B cell (primary cell): ENCODE results near the gene TIMM10. TPM values are rescaled to one million over a fixed set of nuclear protein-coding genes. Genes with fewer than 3 reads are reported as not detected.

Experiments
- ATAC-seq: fragments of 200-7000 bp; cut with Tn5 transposase; one replicate; pipeline ENCODE4 v1.10.0; 2021; ENCODE audit warnings: low read depth, mild to moderate bottlenecking, moderate number of reproducible peaks, moderate library complexity
- CTCF ChIA-PET: fragments of 350-600 bp; sonication (Branson Sonifier 250); formaldehyde crosslinking; loops from one replicate; lab custom pipeline; 2021; ENCODE audit warnings: antibody characterized with exemption, inconsistent platforms; lab: Charles Lee
- POLR2A ChIA-PET: fragments of 350-600 bp; sonication (Branson Sonifier 250); formaldehyde crosslinking; loops from one replicate; lab custom pipeline; 2021; ENCODE audit warnings: antibody characterized with exemption; lab: Charles Lee
- DNase-seq: peaks from one replicate; pipeline ENCODE4 v3.0.0; 2013
- H2AFZ ChIP-seq: 2 replicates; pipeline ENCODE4 v1.6.1; 2012; ENCODE audit warnings: mild to moderate bottlenecking, low read depth, low read length; ENCODE audit not compliant: insufficient read depth, poor library complexity, severe bottlenecking
- H3K27ac ChIP-seq, 2 donors: 1 replicate in 1 of 2; 2 replicates in 1 of 2; pipeline ENCODE4 v1.5.1; 2012 to 2013; ENCODE audit warnings: low read length in 2 of 2, mild to moderate bottlenecking in 2 of 2, moderate library complexity in 1 of 2
- H3K27me3 ChIP-seq, 4 experiments: fragments of 200-600 bp in 1 of 4; sonication (generic) in 1 of 4; replicated peaks in 1 of 4; 1 replicate in 2 of 4; 2 replicates in 2 of 4; pipeline versions ENCODE4 v1.6.1 to v1.7.0; 2013 to 2016; ENCODE audit warnings: low read length in 3 of 4, mild to moderate bottlenecking in 2 of 4, mixed read lengths in 1 of 4, moderate library complexity in 1 of 4; ENCODE audit not compliant: insufficient read depth in 4 of 4, control insufficient read depth in 3 of 4; ENCODE audit errors: control extremely low read depth in 1 of 4
- H3K36me3 ChIP-seq, 2 experiments: replicated peaks in 1 of 2; 1 replicate in 1 of 2; 2 replicates in 1 of 2; pipeline versions ENCODE4 v1.6.1 to v1.7.1; 2013; ENCODE audit warnings: low read length in 1 of 2; ENCODE audit not compliant: insufficient read depth in 2 of 2, control insufficient read depth in 1 of 2; ENCODE audit errors: control extremely low read depth in 1 of 2, extremely low read depth in 1 of 2
- H3K4me1 ChIP-seq, 2 donors: fragments of 200-600 bp in 1 of 2; sonication (generic) in 1 of 2; 1 replicate in 1 of 2; 2 replicates in 1 of 2; pipeline versions ENCODE4 v1.5.1 to v1.6.1; 2013 to 2017; ENCODE audit warnings: low read length in 2 of 2; ENCODE audit not compliant: control insufficient read depth in 2 of 2, insufficient read depth in 2 of 2
- H3K4me2 ChIP-seq: replicated peaks from 2 replicates; pipeline ENCODE3; 2012; ENCODE audit warnings: mild to moderate bottlenecking, low read depth, low read length; ENCODE audit not compliant: poor library complexity, severe bottlenecking
- H3K4me3 ChIP-seq, 5 experiments: fragments of 200-600 bp in 1 of 5; sonication (generic) in 1 of 5; 1 replicate in 3 of 5; 2 replicates in 2 of 5; pipeline versions ENCODE4 v1.5.1 to v1.7.0; 2011 to 2016; ENCODE audit warnings: low read length in 4 of 5, mild to moderate bottlenecking in 4 of 5, low read depth in 2 of 5, control low read depth in 1 of 5, moderate library complexity in 1 of 5; ENCODE audit not compliant: insufficient read depth in 1 of 5; ENCODE audit errors: control extremely low read depth in 1 of 5, extremely low read depth in 1 of 5
- H3K79me2 ChIP-seq: fragments of 200-600 bp; sonication (generic); one replicate; pipeline ENCODE4 v1.6.0; 2016; ENCODE audit warnings: low read length; ENCODE audit not compliant: control insufficient read depth, insufficient read depth
- H3K9ac ChIP-seq: fragments of 200-600 bp; sonication (generic); 2 replicates; pipeline ENCODE4 v1.6.1; 2017; ENCODE audit warnings: mild to moderate bottlenecking, low read length, moderate library complexity
- H3K9me3 ChIP-seq, 3 donors: one replicate each; pipeline versions ENCODE4 v1.6.1 to v1.7.1; 2013; ENCODE audit warnings: low read length in 2 of 3; ENCODE audit not compliant: control insufficient read depth in 2 of 3, insufficient read depth in 1 of 3; ENCODE audit errors: control extremely low read depth in 1 of 3
- H4K20me1 ChIP-seq: 2 replicates; pipeline ENCODE4 v1.6.0; 2012; ENCODE audit warnings: mild to moderate bottlenecking, low read length; ENCODE audit not compliant: insufficient read depth, control insufficient read depth, poor library complexity, severe bottlenecking
- H3K27ac Mint-ChIP-seq: one replicate; pipeline ENCODE4 v1.8.0; 2021; ENCODE audit warnings: mixed read lengths
- H3K27me3 Mint-ChIP-seq: one replicate; pipeline ENCODE4 v1.8.0; 2021; ENCODE audit warnings: mixed read lengths
- H3K4me1 Mint-ChIP-seq: one replicate; pipeline ENCODE4 v1.8.0; 2021; ENCODE audit warnings: mixed read lengths
- H3K4me3 Mint-ChIP-seq: one replicate; pipeline ENCODE4 v1.8.0; 2021; ENCODE audit warnings: mixed read lengths
- H3K9me3 Mint-ChIP-seq: one replicate; pipeline ENCODE4 v1.8.0; 2022; ENCODE audit warnings: mixed read lengths; ENCODE audit not compliant: insufficient read depth
- CTCF ChIP-seq: fragments of 200-600 bp; IDR thresholded peaks from one replicate; pipeline ENCODE4 v1.8.0; 2022; ENCODE audit warnings: antibody characterized with exemption, mild to moderate bottlenecking
- EZH2 ChIP-seq: IDR thresholded peaks from 2 replicates; pipeline ENCODE4 v1.6.1; 2012; ENCODE audit warnings: borderline replicate concordance, low read depth, mild to moderate bottlenecking, moderate library complexity, low read length; ENCODE audit not compliant: insufficient read depth, poor library complexity, severe bottlenecking
- WGBS: methylation state at CpG from one replicate; pipeline ENCODE4 v1.1.5; 2013; ENCODE audit warnings: missing lambda C conversion rate; ENCODE audit not compliant: insufficient coverage; 5-methylcytosine and 5-hydroxymethylcytosine counted together
- intact Hi-C: fragments of 100-400 bp; cut with micrococcal nuclease; formaldehyde crosslinking; loops from one replicate; pipeline ENCODE4 v1.10.0; 2022
- polyA plus RNA-seq: library from polyadenylated mRNA; depleted of rRNA; stranded (reverse); fragments of >200 nt; gene quantifications from 2 replicates; pipeline ENCODE4 v1.2.3, GENCODE V29; 2012
- total RNA-seq, 2 donors: library from RNA; stranded (reverse); fragments of 120-200 nt in 1 of 2; gene quantifications; 1 replicate in 1 of 2; 2 replicates in 1 of 2; pipeline versions ENCODE4 v1.2.3 to v1.2.4, GENCODE V29; 2013 to 2022

The TIMM10 gene
- total and polyA plus RNA-seq, 2 donors (not counting 1 experiment from before 2014, with no cell fraction given) = 36.5 to 39.6 TPM

- Histone ChIP-seq H3K27ac (peak overlapping the region; percentile 83 to 92), H3K9me3 (no peaks in the 10 kb centered on the region), H3K4me2 (peak overlapping the region; percentile 92), H3K27me3 (no peaks in the 10 kb centered on the region), H3K4me1 (peaks cover 18 to 27% of the 10 kb centered on the region in 2 donors), H2AFZ (peak overlapping the region; percentile 99), H3K79me2 (peaks cover 54% of the 10 kb centered on the region), H3K9ac (peak overlapping the region; percentile 85), H4K20me1 (peaks cover 9% of the 10 kb centered on the region), H3K4me3 (peak overlapping the region; percentile 83 to 99 (median 98)), H3K36me3 (peaks cover 0 to 8% of the 10 kb centered on the region in 2 experiments)
- ATAC-seq (peak; percentile 1), DNase-seq (peak; percentile 57)
- H3K27ac Mint-ChIP-seq = peak overlapping the region; percentile 75
- POLR2A ChIA-PET = interaction anchor here (0.6 to 1.8 kb wide), 3 partner anchors 16 to 36 kb away, joined by 3 to 5 read pairs (median 3); partner anchors contain the start of gene TIMM10
- 4% methylated on average over 9 of the region's 15 CpGs for WGBS
- peak overlapping the region; percentile 99 for H3K4me3 Mint-ChIP-seq
- no peaks in the 10 kb centered on the region for H3K27me3 Mint-ChIP-seq
- intact Hi-C loops = loop anchor here (1.0 to 5.0 kb wide), 7 partner anchors 19 to 1010 kb away; partner anchors contain the start of genes CLP1, LPXN, SELENOH and ZFP91
- H3K4me1 Mint-ChIP-seq = peaks cover 39% of the 10 kb centered on the region
- H3K9me3 Mint-ChIP-seq = no peaks in the 10 kb centered on the region
- CTCF ChIA-PET = interaction anchor here (0.7 to 5.9 kb wide), 13 partner anchors 9 to 233 kb away, joined by 3 to 86 read pairs (median 7); partner anchors contain the start of genes SELENOH and TIMM10
- TF ChIP-seq EZH2 (no peak), CTCF (no peak)
Measured at GRCh38 chr11:57566905-57567514, 36.5 kb upstream of the TIMM10 start.
